ENCODE data around the gene RAVER1.

DNA sequence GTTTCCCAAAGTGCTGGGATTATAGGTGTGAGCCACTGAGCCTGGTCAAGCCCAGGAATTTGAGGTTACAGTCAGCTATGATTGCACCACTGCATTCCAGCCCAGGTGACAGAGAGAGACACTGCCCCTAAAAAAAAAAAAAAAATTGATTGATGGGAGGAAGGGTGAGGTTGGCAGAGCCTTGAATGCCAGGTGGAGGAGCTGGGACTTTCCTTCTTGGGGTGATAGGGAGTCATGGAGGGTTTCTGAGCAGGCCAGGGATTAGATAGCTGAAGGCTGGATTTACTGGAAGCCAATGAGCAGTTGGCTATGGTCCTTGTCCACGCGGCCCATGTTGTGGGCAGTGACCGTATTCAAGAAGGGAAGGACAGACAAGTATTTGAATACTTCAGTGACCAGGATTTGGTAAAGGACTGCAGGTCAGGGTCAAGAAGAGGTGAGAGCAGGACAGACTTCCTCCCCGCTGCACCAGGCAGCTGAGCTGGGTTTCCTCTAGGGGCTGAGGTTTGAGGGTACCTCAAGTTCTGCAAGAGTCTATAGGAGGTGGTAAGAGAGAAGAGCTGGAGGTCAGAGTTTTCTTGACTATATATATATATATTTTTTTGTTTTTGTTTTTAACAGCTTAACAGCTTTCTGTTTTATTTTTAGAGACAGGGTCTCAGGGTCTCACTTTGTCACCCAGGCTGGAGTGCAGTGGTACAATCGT, 53.4 kb downstream of the RAVER1 start:
- TF ChIP-seq POLR2A (IDR thresholded peaks at IDR 0.05): no peak
- TF ChIP-seq, protein P1, sequence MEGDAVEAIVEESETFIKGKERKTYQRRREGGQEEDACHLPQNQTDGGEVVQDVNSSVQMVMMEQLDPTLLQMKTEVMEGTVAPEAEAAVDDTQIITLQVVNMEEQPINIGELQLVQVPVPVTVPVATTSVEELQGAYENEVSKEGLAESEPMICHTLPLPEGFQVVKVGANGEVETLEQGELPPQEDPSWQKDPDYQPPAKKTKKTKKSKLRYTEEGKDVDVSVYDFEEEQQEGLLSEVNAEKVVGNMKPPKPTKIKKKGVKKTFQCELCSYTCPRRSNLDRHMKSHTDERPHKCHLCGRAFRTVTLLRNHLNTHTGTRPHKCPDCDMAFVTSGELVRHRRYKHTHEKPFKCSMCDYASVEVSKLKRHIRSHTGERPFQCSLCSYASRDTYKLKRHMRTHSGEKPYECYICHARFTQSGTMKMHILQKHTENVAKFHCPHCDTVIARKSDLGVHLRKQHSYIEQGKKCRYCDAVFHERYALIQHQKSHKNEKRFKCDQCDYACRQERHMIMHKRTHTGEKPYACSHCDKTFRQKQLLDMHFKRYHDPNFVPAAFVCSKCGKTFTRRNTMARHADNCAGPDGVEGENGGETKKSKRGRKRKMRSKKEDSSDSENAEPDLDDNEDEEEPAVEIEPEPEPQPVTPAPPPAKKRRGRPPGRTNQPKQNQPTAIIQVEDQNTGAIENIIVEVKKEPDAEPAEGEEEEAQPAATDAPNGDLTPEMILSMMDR (IDR thresholded peaks at IDR 0.05 in 4 of 5, conservative IDR thresholded peaks at IDR 0.05 in 1 of 5): no peak

Data from gastrocnemius medialis (tissue), 4 donors.